LNCaP clone FGC (cell line): ENCODE results near the gene PDZD4.

Experiments
- DNase-seq: peaks from one replicate; pipeline ENCODE4 v3.0.0-alpha.2; 2011; ENCODE audit warnings: low read depth
- H3K4me3 ChIP-seq: 2 replicates; pipeline ENCODE4 v1.5.1; 2011; ENCODE audit warnings: mild to moderate bottlenecking, low read depth, low read length, control low read depth
- TF ChIP-seq, protein P1 (sequence below): IDR thresholded peaks from 2 replicates; pipeline ENCODE4 v1.5.1; 2012; ENCODE audit warnings: mild to moderate bottlenecking; ENCODE audit not compliant: control insufficient read depth, insufficient read depth; ENCODE audit errors: extremely low read depth

PDZD4 gene

DNA sequence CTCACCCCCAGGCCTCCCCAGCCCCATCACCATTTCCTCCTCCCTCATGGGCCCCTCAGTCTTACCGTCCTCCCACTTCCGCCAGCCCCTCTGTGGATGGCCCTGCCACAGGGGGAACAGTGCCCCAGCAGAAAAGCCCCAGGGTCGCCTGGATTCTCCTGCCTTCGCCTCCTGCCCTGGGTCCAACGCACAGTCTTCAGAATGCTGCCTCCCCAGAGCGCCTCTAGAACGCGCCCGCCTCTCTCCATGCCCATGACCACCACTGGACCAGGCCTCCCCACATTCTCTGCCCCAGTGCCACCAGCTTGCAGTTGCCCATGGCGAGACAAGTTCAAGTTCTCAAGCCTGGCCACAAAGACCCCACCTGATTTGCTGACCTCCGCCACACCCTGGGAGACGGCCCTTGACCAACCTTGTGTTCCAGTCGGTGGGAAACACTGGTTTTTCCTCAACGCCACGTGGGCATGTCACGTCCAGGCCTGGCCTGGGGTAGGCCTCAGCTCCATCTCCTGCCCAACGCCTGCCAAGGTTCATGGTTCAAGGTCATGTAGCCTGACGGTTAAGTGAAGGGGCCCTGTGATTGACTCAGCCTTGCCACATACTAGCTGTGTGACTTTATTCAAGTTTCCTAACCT lies 66.9 kb downstream of the PDZD4 start:
- DNase-seq = no peak

DNA sequence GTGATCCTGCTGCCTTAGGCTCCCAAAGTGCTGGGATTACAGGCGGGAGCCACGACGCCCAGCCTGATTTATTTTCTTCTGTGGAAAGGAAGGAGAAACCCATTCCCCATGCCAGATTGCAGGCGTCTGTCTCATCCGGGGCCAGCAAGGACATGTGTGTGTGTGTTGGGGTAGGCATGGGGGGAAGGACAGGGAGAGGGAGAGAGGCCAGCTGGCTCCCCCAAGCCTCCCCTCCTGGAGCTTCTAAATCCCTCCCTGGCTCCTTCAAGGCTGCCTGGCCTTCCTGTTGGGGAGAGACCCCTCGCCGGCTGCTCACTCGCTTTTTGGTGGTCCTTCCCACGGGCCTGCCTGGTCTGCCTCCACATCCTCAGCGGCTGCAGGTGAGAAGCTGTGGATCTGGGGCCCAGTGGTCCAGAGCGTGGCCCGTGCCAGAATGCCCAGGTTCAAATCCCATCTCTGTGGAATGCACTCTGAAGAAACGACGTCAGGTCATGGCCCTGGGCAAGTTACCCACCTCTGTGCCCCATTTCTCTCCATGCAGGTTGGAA lies 67.6 kb downstream of the PDZD4 start:
- no peak for DNase-seq
- TF ChIP-seq, protein P1, sequence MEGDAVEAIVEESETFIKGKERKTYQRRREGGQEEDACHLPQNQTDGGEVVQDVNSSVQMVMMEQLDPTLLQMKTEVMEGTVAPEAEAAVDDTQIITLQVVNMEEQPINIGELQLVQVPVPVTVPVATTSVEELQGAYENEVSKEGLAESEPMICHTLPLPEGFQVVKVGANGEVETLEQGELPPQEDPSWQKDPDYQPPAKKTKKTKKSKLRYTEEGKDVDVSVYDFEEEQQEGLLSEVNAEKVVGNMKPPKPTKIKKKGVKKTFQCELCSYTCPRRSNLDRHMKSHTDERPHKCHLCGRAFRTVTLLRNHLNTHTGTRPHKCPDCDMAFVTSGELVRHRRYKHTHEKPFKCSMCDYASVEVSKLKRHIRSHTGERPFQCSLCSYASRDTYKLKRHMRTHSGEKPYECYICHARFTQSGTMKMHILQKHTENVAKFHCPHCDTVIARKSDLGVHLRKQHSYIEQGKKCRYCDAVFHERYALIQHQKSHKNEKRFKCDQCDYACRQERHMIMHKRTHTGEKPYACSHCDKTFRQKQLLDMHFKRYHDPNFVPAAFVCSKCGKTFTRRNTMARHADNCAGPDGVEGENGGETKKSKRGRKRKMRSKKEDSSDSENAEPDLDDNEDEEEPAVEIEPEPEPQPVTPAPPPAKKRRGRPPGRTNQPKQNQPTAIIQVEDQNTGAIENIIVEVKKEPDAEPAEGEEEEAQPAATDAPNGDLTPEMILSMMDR = no peak
- H3K4me3 ChIP-seq = no peak overlapping the region

More for the DNA sequence above, 66.9 kb downstream of the PDZD4 start:
- TF ChIP-seq, protein P1 = no peak
- no peak overlapping the region for H3K4me3 ChIP-seq

DNA sequence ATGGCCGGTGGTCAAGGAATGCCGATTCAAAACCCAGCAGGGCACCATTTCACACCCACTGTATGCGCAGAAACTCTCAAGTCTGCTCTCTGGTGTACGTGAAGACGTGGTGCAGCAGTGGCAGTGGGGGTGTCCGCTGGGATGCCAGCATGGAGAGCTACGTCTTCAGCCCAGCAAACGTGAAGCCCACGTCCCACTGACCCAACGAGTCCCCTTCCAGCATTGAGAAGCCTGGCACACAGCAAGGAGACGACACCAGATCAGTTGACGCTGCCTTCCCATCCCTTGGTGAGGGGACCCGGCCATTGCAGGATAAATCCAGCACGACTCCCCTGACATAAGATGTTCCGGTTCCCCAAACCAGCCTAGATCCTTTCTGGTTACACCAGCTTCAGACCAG lies 68.5 kb downstream of the PDZD4 start:
- TF ChIP-seq, protein P1 = no peak
- DNase-seq = no peak
- no peak overlapping the region for H3K4me3 ChIP-seq

DNA sequence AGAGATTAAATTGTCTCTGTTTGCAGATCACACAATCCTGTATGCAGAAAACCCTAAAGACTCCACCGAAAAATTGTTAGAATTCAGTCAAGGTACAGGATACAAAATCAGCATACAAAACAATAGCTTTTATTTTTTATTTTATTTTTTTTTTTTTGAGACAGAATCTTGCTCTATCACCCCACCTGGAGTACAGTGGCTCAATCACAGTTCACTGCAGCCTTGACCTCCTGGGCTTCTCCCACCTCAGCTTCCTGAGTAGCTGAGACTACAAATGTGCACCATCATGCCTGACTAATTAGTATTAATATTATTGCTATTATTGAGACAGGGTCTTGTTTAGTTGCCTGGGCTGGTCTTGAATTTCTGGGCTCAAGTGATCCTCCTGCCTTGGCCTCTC lies 75.2 kb downstream of the PDZD4 start:
- no peak for DNase-seq
- TF ChIP-seq, protein P1 = no peak

More for the DNA sequence above, 75.2 kb downstream of the PDZD4 start:
- no peak overlapping the region for H3K4me3 ChIP-seq
